Nephron (organoid): ENCODE data around the gene CHERP.
A peak's percentile ranks its signal among the peaks of the same experiment; 100 is the strongest.

Experiments used
- H3K27ac Mint-ChIP-seq, 3 experiments: 2 replicates each; pipeline ENCODE4 v1.8.0; 2020; ENCODE audit warnings: mixed read lengths in 3 of 3, mild to moderate bottlenecking in 2 of 3, moderate library complexity in 1 of 3
- H3K27me3 Mint-ChIP-seq: 2 replicates; pipeline ENCODE4 v1.8.0; 2021; ENCODE audit warnings: low read depth, mild to moderate bottlenecking, moderate library complexity, mixed read lengths
- H3K36me3 Mint-ChIP-seq: 2 replicates; pipeline ENCODE4 v1.8.0; 2020; ENCODE audit warnings: low read depth, mixed read lengths
- H3K4me1 Mint-ChIP-seq: 2 replicates; pipeline ENCODE4 v1.8.0; 2020; ENCODE audit warnings: mixed read lengths
- H3K4me3 Mint-ChIP-seq, 3 experiments: 2 replicates each; pipeline ENCODE4 v1.8.0; 2020; ENCODE audit warnings: mild to moderate bottlenecking in 3 of 3, mixed read lengths in 3 of 3, moderate library complexity in 2 of 3
- H3K9me3 Mint-ChIP-seq: 2 replicates; pipeline ENCODE4 v1.8.0; 2020; ENCODE audit warnings: mixed read lengths
- CTCF ChIP-seq, 3 experiments: fragments of 200-600 bp; sonication (generic); IDR thresholded peaks; one replicate each; pipeline ENCODE4 v1.5.0; 2021; ENCODE audit warnings: antibody characterized with exemption in 3 of 3; ENCODE audit not compliant: unreplicated experiment in 3 of 3

Gene CHERP, protein sequence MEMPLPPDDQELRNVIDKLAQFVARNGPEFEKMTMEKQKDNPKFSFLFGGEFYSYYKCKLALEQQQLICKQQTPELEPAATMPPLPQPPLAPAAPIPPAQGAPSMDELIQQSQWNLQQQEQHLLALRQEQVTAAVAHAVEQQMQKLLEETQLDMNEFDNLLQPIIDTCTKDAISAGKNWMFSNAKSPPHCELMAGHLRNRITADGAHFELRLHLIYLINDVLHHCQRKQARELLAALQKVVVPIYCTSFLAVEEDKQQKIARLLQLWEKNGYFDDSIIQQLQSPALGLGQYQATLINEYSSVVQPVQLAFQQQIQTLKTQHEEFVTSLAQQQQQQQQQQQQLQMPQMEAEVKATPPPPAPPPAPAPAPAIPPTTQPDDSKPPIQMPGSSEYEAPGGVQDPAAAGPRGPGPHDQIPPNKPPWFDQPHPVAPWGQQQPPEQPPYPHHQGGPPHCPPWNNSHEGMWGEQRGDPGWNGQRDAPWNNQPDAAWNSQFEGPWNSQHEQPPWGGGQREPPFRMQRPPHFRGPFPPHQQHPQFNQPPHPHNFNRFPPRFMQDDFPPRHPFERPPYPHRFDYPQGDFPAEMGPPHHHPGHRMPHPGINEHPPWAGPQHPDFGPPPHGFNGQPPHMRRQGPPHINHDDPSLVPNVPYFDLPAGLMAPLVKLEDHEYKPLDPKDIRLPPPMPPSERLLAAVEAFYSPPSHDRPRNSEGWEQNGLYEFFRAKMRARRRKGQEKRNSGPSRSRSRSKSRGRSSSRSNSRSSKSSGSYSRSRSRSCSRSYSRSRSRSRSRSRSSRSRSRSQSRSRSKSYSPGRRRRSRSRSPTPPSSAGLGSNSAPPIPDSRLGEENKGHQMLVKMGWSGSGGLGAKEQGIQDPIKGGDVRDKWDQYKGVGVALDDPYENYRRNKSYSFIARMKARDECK

GRCh38 chr19:16542045-16542909 lies at the start of gene CHERP:
TSS of gene CHERP (minus strand) at chr19:16542437. CDS start at chr19:16542378, 59 bp downstream.
- Mint-ChIP-seq H3K36me3 (peaks cover 31% of the 10 kb centered on the region), H3K27me3 (no peaks in the 10 kb centered on the region), H3K4me3 (peak within 1 kb of the TSS; percentile 90 to 98 (median 95)), H3K9me3 (no peaks in the 10 kb centered on the region), H3K4me1 (peaks cover 17% of the 10 kb centered on the region), H3K27ac (peak within 1 kb of the TSS; percentile 78 to 93 (median 80))
- no peak for TF ChIP-seq CTCF (IDR thresholded peaks at IDR 0.05; ENCODE audit: unreplicated experiment in 3 of 3)

- H3K27me3 Mint-ChIP-seq, result no peaks in the 10 kb centered on the region
- no peaks in the 10 kb centered on the region for H3K9me3 Mint-ChIP-seq
- no peak overlapping the region for H3K4me3 Mint-ChIP-seq
- H3K36me3 Mint-ChIP-seq, result no peaks in the 10 kb centered on the region
- TF ChIP-seq CTCF (IDR thresholded peaks at IDR 0.05; ENCODE audit: unreplicated experiment in 3 of 3), result no peak
- H3K4me1 Mint-ChIP-seq, result peaks cover 37% of the 10 kb centered on the region
- H3K27ac Mint-ChIP-seq, result no peak overlapping the region
These were observed 48.9 kb upstream of the CHERP start for GRCh38 chr19:16590876-16591802.

GRCh38 chr19:16589917-16590316 lies 47.7 kb upstream of the CHERP start:
- H3K27ac Mint-ChIP-seq, result no peak overlapping the region
- H3K4me3 Mint-ChIP-seq, result no peak overlapping the region
- no peak for TF ChIP-seq CTCF (IDR thresholded peaks at IDR 0.05; ENCODE audit: unreplicated experiment in 3 of 3)
- no peaks in the 10 kb centered on the region for H3K27me3 Mint-ChIP-seq
- H3K4me1 Mint-ChIP-seq, result peaks cover 49% of the 10 kb centered on the region
- no peaks in the 10 kb centered on the region for H3K36me3 Mint-ChIP-seq
- no peaks in the 10 kb centered on the region for H3K9me3 Mint-ChIP-seq

DNA sequence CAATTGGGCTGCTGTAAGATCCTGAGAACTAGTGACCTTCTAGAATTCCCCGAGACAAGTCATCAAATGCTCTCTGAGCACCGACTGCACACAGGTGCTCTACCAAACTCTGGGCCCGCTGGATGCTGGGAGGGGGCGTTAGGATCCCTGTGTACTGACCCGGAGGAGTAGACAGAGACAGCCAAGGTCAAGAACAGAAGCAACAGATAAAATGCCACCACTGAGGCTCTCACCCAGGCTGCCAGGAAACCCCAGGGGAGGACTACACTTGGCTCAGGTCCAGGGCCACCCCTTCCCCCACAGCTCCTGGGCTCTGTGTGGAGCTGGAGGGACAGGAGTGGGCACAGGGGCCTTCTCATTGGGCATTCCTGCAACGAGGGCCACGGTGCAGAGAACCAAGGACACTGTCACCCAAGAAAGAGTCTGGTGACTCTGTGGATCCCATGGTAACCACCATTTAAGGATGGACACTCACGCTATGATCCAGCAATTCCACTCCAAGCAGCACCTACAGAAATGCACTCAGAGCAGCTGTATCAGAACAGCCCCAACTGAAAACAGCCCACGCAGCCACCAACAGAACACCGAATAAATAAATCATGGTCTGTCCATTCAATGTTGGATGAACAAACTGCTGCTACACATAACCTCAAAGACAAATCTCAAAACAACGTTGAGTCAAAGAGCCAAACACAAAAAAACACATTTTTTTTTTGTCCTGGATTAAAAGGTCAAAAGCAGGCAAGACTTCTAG lies 46.8 kb upstream of the CHERP start:
- no peaks in the 10 kb centered on the region for H3K9me3 Mint-ChIP-seq
- peak overlapping the region; percentile 22 to 82 (median 64) for H3K27ac Mint-ChIP-seq
- H3K4me1 Mint-ChIP-seq, result peaks cover 57% of the 10 kb centered on the region
- H3K4me3 Mint-ChIP-seq, result no peak overlapping the region
- no peaks in the 10 kb centered on the region for H3K27me3 Mint-ChIP-seq
- no peaks in the 10 kb centered on the region for H3K36me3 Mint-ChIP-seq
- no peak for TF ChIP-seq CTCF (IDR thresholded peaks at IDR 0.05; ENCODE audit: unreplicated experiment in 3 of 3)
